ENCODE data around the gene C6orf47. TPM values are rescaled to one million over a fixed set of nuclear protein-coding genes. Genes with fewer than 3 reads are reported as not detected.

C6orf47 gene
- total and polyA plus RNA-seq, 4 donors: 2.0 to 10.8 (median 7.4) TPM

DNA sequence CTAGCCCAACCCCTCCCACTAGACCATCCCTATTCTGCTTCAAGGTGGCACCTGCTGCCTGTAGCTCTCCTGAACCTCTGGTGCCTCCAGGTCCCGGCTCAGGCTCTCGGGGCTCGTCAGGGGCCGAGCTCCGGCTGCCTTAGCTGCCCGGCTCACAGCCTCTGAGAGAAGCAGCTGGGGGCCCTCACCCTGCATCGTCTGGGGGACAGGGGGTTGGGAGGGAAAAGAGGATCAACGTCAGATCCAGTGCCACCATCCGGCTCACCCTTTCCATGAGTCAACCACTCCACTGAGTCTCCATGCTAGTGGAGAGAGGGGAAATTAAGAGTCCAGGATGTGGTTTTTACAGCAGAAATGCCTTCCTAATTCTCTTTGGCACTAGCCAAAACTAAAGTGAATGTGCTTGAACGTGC is 21.1 kb downstream of the C6orf47 start:
- TF ChIP-seq RXRA (IDR thresholded peaks at IDR 0.05) (no peak), NR2F2 (IDR thresholded peaks at IDR 0.05) (no peak), SP1 (IDR thresholded peaks at IDR 0.05) (no peak), JUND (IDR thresholded peaks at IDR 0.05) (no peak), HNF4G (IDR thresholded peaks at IDR 0.05) (no peak), TAF1 (conservative IDR thresholded peaks at IDR 0.05) (no peak), ZBTB33 (IDR thresholded peaks at IDR 0.05) (no peak), CTCF (IDR thresholded peaks at IDR 0.05; ENCODE audit: low read depth, low read length, missing input control) (no peak), YY1 (IDR thresholded peaks at IDR 0.05) (no peak), RAD21 (IDR thresholded peaks at IDR 0.05) (no peak), GABPA (IDR thresholded peaks at IDR 0.05 in 1 of 2, conservative IDR thresholded peaks at IDR 0.05 in 1 of 2) (no peak), FOXA1 (IDR thresholded peaks at IDR 0.05) (no peak), FOXA2 (IDR thresholded peaks at IDR 0.05) (no peak), HNF4A (conservative IDR thresholded peaks at IDR 0.05) (no peak), EGR1 (IDR thresholded peaks at IDR 0.05; ENCODE audit: low read depth in 2 of 2) (no peak)
- TF ChIP-seq, protein P1, sequence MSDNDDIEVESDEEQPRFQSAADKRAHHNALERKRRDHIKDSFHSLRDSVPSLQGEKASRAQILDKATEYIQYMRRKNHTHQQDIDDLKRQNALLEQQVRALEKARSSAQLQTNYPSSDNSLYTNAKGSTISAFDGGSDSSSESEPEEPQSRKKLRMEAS (IDR thresholded peaks at IDR 0.05): no peak
- TF ChIP-seq, protein P2, sequence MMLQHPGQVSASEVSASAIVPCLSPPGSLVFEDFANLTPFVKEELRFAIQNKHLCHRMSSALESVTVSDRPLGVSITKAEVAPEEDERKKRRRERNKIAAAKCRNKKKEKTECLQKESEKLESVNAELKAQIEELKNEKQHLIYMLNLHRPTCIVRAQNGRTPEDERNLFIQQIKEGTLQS (IDR thresholded peaks at IDR 0.05): no peak
- TF ChIP-seq, protein P3, sequence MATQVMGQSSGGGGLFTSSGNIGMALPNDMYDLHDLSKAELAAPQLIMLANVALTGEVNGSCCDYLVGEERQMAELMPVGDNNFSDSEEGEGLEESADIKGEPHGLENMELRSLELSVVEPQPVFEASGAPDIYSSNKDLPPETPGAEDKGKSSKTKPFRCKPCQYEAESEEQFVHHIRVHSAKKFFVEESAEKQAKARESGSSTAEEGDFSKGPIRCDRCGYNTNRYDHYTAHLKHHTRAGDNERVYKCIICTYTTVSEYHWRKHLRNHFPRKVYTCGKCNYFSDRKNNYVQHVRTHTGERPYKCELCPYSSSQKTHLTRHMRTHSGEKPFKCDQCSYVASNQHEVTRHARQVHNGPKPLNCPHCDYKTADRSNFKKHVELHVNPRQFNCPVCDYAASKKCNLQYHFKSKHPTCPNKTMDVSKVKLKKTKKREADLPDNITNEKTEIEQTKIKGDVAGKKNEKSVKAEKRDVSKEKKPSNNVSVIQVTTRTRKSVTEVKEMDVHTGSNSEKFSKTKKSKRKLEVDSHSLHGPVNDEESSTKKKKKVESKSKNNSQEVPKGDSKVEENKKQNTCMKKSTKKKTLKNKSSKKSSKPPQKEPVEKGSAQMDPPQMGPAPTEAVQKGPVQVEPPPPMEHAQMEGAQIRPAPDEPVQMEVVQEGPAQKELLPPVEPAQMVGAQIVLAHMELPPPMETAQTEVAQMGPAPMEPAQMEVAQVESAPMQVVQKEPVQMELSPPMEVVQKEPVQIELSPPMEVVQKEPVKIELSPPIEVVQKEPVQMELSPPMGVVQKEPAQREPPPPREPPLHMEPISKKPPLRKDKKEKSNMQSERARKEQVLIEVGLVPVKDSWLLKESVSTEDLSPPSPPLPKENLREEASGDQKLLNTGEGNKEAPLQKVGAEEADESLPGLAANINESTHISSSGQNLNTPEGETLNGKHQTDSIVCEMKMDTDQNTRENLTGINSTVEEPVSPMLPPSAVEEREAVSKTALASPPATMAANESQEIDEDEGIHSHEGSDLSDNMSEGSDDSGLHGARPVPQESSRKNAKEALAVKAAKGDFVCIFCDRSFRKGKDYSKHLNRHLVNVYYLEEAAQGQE (IDR thresholded peaks at IDR 0.05): no peak
- WGBS: 92% methylated on average over 10 of the region's 10 CpGs
- H3K9ac ChIP-seq (ENCODE audit: low read depth in 1 of 2, low read length in 2 of 2): no peak overlapping the region
- H3K36me3 ChIP-seq (ENCODE audit: control insufficient read depth in 4 of 4, insufficient read depth in 3 of 4, low read depth in 1 of 4, low read length in 3 of 4): peaks cover 36 to 87% (median 60%) of the 10 kb centered on the region in 4 donors
- peaks cover 0 to 27% (median 22%) of the 10 kb centered on the region in 4 donors for H3K4me1 ChIP-seq (ENCODE audit: control insufficient read depth in 4 of 4, insufficient read depth in 4 of 4, low read length in 3 of 4)
- DNase-seq (ENCODE audit: low spot score): no peak
- H3K27ac ChIP-seq (ENCODE audit: low read depth in 1 of 2, low read length in 2 of 2): no peak overlapping the region
- no peak overlapping the region for H3K4me3 ChIP-seq (ENCODE audit: low read depth in 1 of 3, low read length in 3 of 3)
- no peaks in the 10 kb centered on the region for H3K9me3 ChIP-seq (ENCODE audit: control insufficient read depth in 4 of 4, low read length in 3 of 4)
- no peaks in the 10 kb centered on the region for H3K27me3 ChIP-seq (ENCODE audit: control insufficient read depth in 4 of 4, insufficient read depth in 4 of 4, low read length in 3 of 4)

Measured in liver (tissue), 9 donors.